ENCODE measurements around the gene TRAP1. TPM values are rescaled to one million over a fixed set of nuclear protein-coding genes. Genes with fewer than 3 reads are reported as not detected.

The TRAP1 gene
- total RNA-seq, 1 experiment from 2014 or later, result 204 TPM

GRCh38 chr16:3640632-3641501 is 76.5 kb downstream of the TRAP1 start:
- no peak for TF ChIP-seq EZH2 (IDR thresholded peaks at IDR 0.05; ENCODE audit: low read depth)
- TF ChIP-seq, protein P1, sequence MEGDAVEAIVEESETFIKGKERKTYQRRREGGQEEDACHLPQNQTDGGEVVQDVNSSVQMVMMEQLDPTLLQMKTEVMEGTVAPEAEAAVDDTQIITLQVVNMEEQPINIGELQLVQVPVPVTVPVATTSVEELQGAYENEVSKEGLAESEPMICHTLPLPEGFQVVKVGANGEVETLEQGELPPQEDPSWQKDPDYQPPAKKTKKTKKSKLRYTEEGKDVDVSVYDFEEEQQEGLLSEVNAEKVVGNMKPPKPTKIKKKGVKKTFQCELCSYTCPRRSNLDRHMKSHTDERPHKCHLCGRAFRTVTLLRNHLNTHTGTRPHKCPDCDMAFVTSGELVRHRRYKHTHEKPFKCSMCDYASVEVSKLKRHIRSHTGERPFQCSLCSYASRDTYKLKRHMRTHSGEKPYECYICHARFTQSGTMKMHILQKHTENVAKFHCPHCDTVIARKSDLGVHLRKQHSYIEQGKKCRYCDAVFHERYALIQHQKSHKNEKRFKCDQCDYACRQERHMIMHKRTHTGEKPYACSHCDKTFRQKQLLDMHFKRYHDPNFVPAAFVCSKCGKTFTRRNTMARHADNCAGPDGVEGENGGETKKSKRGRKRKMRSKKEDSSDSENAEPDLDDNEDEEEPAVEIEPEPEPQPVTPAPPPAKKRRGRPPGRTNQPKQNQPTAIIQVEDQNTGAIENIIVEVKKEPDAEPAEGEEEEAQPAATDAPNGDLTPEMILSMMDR (conservative IDR thresholded peaks at IDR 0.05), result no peak
- CTCF ChIA-PET, result no interaction called here

DNA sequence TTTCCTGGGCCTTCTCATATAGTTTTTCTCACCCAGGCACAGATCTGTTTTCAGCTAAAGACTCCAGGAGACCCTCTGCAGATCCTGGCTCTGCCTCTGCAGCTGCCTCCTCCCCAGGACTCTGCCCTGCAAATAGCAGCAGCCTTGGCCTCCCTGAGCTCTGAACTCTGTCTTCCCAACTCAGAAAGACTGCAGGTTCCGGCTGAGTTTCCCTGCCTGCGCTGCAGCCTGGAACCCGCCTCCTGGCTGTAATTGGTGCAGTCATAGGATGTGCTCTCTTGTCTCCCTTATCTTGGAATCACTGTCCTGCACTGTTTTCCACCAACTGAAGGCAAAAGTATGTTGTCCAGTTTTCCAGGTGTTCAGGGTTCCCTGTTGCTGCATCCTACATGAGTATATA is 77.1 kb downstream of the TRAP1 start:
- H3K4me2 ChIP-seq, result no peak overlapping the region
- ChIA-PET CTCF (no interaction called here), POLR2A (ENCODE audit: unreplicated experiment) (no interaction called here)
- peaks cover 24% of the 10 kb centered on the region for H3K4me1 ChIP-seq (replicated peaks; ENCODE audit: insufficient read depth)
- H3K9me3 ChIP-seq (ENCODE audit: insufficient read depth, low read depth), result no peaks in the 10 kb centered on the region
- H2AFZ ChIP-seq, result no peak overlapping the region
- H3K36me3 ChIP-seq (ENCODE audit: low read depth), result no peaks in the 10 kb centered on the region
- TF ChIP-seq EZH2 (IDR thresholded peaks at IDR 0.05; ENCODE audit: low read depth), result no peak
- TF ChIP-seq, protein P1 (conservative IDR thresholded peaks at IDR 0.05), result no peak
- no peak for DNase-seq
- H3K9me2 ChIP-seq (ENCODE audit: insufficient read depth), result no peaks in the 10 kb centered on the region
- peaks cover 13% of the 10 kb centered on the region for H3F3A ChIP-seq (ENCODE audit: insufficient read depth, low read depth)
- intact Hi-C loops (cut with micrococcal nuclease; ENCODE audit: unreplicated experiment), result loop anchor here (10.0 kb wide), 3 partner anchors 115 to 485 kb away; no protein-coding TSS in a partner anchor
- H3K79me2 ChIP-seq (ENCODE audit: low read depth), result 0 out of 2 replicates have a peak, but pooled peaks cover 7% of the 10 kb centered on the region
- no peaks in the 10 kb centered on the region for H3K27me3 ChIP-seq (ENCODE audit: insufficient read depth, low read depth)
- peaks cover 13% of the 10 kb centered on the region for H4K20me1 ChIP-seq (ENCODE audit: insufficient read depth)
- BruUV-seq (replicated peaks), result no TSS peak
- H3K27ac ChIP-seq, result no peak overlapping the region
- H3K4me3 ChIP-seq, result no peak overlapping the region

More at GRCh38 chr16:3640632-3641501, 76.5 kb downstream of the TRAP1 start:
- no peak overlapping the region for H3K4me3 ChIP-seq
- BruUV-seq (replicated peaks), result no TSS peak
- no peak overlapping the region for H3K4me2 ChIP-seq
- H2AFZ ChIP-seq, result no peak overlapping the region
- intact Hi-C loops (cut with micrococcal nuclease; ENCODE audit: unreplicated experiment), result loop anchor here (10.0 kb wide), 3 partner anchors 116 to 486 kb away; no protein-coding TSS in a partner anchor
- no peaks in the 10 kb centered on the region for H3K9me3 ChIP-seq (ENCODE audit: insufficient read depth, low read depth)
- no peak for DNase-seq
- H3K4me1 ChIP-seq (replicated peaks; ENCODE audit: insufficient read depth), result peaks cover 31% of the 10 kb centered on the region
- H3K27ac ChIP-seq, result no peak overlapping the region
- 0 out of 2 replicates have a peak, but pooled peaks cover 8% of the 10 kb centered on the region for H3K79me2 ChIP-seq (ENCODE audit: low read depth)
- POLR2A ChIA-PET (ENCODE audit: unreplicated experiment), result interaction anchor here (0.5 kb wide), 1 partner anchor 22 kb away, joined by 14 read pairs; no protein-coding TSS in a partner anchor
- no peaks in the 10 kb centered on the region for H3K27me3 ChIP-seq (ENCODE audit: insufficient read depth, low read depth)
- H4K20me1 ChIP-seq (ENCODE audit: insufficient read depth), result peaks cover 10% of the 10 kb centered on the region
- no peaks in the 10 kb centered on the region for H3K36me3 ChIP-seq (ENCODE audit: low read depth)
- H3F3A ChIP-seq (ENCODE audit: insufficient read depth, low read depth), result peaks cover 19% of the 10 kb centered on the region
- no peaks in the 10 kb centered on the region for H3K9me2 ChIP-seq (ENCODE audit: insufficient read depth)

DNA sequence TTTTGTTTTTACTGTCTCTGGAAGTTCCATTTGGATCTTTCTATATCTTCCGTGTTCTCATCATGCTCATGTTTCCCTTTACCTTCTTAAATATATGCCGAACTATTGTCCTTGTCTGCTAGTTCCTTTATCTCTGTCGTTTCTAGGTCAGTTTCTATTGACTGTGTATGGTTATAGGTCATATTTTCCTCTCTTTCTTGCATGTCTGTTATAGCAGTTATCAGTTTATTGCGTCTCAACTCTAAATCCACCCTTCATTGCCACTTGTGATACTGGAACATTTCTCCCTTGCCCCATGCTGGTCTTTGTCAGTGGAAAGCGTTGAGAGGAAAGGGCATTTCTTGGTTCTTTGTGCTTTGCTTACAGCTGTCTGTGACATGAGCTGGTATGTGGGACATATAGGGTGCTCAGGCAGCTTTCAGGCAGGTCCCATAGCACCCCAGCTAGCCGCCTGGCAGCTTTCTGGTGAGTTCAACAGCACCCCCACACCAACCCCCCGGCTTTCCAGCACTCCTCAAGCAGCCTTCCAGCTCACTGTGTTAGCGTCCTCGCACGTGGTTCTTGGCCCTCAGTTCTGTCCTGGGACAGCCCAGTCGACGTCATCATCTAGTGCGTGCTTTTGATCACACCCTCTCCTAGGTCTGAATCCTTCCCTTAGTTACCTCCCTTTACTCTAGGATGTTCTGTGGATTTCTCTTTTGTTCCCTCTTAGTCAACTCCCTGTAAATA is 78.2 kb downstream of the TRAP1 start:
- no peaks in the 10 kb centered on the region for H3K9me3 ChIP-seq (ENCODE audit: insufficient read depth, low read depth)
- no TSS peak for BruUV-seq (replicated peaks)
- intact Hi-C loops (cut with micrococcal nuclease; ENCODE audit: unreplicated experiment), result no loop called here
- peaks cover 8% of the 10 kb centered on the region for H3F3A ChIP-seq (ENCODE audit: insufficient read depth, low read depth)
- no peak overlapping the region for H3K27ac ChIP-seq
- no peak overlapping the region for H3K4me3 ChIP-seq
- ChIA-PET CTCF (no interaction called here), POLR2A (ENCODE audit: unreplicated experiment) (no interaction called here)
- no peak overlapping the region for H3K4me2 ChIP-seq
- H3K9me2 ChIP-seq (ENCODE audit: insufficient read depth), result no peaks in the 10 kb centered on the region
- TF ChIP-seq EZH2 (IDR thresholded peaks at IDR 0.05; ENCODE audit: low read depth), result no peak
- TF ChIP-seq, protein P1 (conservative IDR thresholded peaks at IDR 0.05), result no peak
- H4K20me1 ChIP-seq (ENCODE audit: insufficient read depth), result peaks cover 13% of the 10 kb centered on the region
- no peaks in the 10 kb centered on the region for H3K36me3 ChIP-seq (ENCODE audit: low read depth)
- 0 out of 2 replicates have a peak, but pooled peaks cover 4% of the 10 kb centered on the region for H3K79me2 ChIP-seq (ENCODE audit: low read depth)
- H3K27me3 ChIP-seq (ENCODE audit: insufficient read depth, low read depth), result no peaks in the 10 kb centered on the region
- no peak overlapping the region for H2AFZ ChIP-seq
- no peak for DNase-seq
- H3K4me1 ChIP-seq (replicated peaks; ENCODE audit: insufficient read depth), result peaks cover 17% of the 10 kb centered on the region

Measured in PC-9 (cell line).